GM19397 (cell line): Measurements from ENCODE around the gene MSANTD1.

ENCODE experiments used
- ATAC-seq: cut with Tn5 transposase; IDR thresholded peaks from one replicate; pipeline ENCODE4 v1.9.1; 2021; ENCODE audit warnings: mild to moderate bottlenecking, moderate library complexity; ENCODE audit not compliant: unreplicated experiment

The MSANTD1 gene

GRCh38 chr4:3248811-3249661 lies at the start of gene MSANTD1:
Gene MSANTD1 (plus strand): TSS chr4:3249159. CDS start chr4:3249223, 64 bp downstream.
- ATAC-seq = no peak

- ATAC-seq = no peak
Observed at GRCh38 chr4:3199653-3200422, 49.1 kb upstream of the MSANTD1 start.

- no peak for ATAC-seq
Observed at GRCh38 chr4:3200423-3201090, 48.4 kb upstream of the MSANTD1 start.

- ATAC-seq = no peak
Observed at GRCh38 chr4:3201718-3202702, 46.9 kb upstream of the MSANTD1 start.

- ATAC-seq = no peak
Observed at GRCh38 chr4:3202836-3203820, 45.8 kb upstream of the MSANTD1 start.

GRCh38 chr4:3203971-3204431 lies 45.0 kb upstream of the MSANTD1 start:
- no peak for ATAC-seq

- ATAC-seq = no peak
Observed at GRCh38 chr4:3205995-3206394, 43.0 kb upstream of the MSANTD1 start.

GRCh38 chr4:3206439-3207100 lies 42.4 kb upstream of the MSANTD1 start:
- ATAC-seq = no peak

- no peak for ATAC-seq
Observed at GRCh38 chr4:3207531-3208037, 41.4 kb upstream of the MSANTD1 start.

GRCh38 chr4:3208826-3209225 lies 40.1 kb upstream of the MSANTD1 start:
- no peak for ATAC-seq

- no peak for ATAC-seq
Observed at GRCh38 chr4:3209551-3210325, 39.2 kb upstream of the MSANTD1 start.

GRCh38 chr4:3210467-3210866 lies 38.5 kb upstream of the MSANTD1 start:
- ATAC-seq = no peak

- ATAC-seq = no peak
Observed at GRCh38 chr4:3211866-3212265, 37.1 kb upstream of the MSANTD1 start.

GRCh38 chr4:3212391-3213105 lies 36.4 kb upstream of the MSANTD1 start:
- ATAC-seq = no peak

GRCh38 chr4:3213106-3213425 lies 35.9 kb upstream of the MSANTD1 start:
- no peak for ATAC-seq

- no peak for ATAC-seq
Observed at GRCh38 chr4:3213661-3214250, 35.2 kb upstream of the MSANTD1 start.

GRCh38 chr4:3215256-3215655 lies 33.7 kb upstream of the MSANTD1 start:
- ATAC-seq = no peak
